Epidermal melanocyte (primary cell): ENCODE data around the gene MMRN2.
"Not testable (repeated sequence)": the region's sequence is repeated elsewhere in the genome, so short reads cannot be mapped to it uniquely, and the experiment has no call there.

Source experiments
- DNase-seq: peaks from one replicate; pipeline ENCODE4 v3.0.0; 2011; ENCODE audit warnings: low spot score; ENCODE audit not compliant: insufficient read length

MMRN2 gene

DNA sequence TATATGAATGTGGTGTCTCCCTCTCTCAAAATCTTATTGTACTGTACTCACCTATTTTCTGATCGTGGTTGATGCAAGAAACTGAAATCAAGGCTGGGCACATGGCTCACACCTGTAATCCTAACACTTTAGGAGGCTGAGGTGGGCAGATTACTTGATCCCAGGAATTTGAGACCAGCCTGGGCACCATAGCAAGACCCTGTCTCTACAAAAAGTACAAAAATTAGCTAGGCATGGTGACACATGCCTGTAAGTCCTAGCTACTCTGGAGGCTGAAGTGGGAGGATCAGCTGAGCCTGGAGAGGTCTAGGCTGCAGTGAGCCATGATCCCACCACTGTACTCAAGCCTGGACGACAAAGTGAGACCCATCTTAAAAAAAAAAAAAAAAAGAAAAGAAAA, 16.0 kb downstream of the MMRN2 start:
- DNase-seq: no peak

DNA sequence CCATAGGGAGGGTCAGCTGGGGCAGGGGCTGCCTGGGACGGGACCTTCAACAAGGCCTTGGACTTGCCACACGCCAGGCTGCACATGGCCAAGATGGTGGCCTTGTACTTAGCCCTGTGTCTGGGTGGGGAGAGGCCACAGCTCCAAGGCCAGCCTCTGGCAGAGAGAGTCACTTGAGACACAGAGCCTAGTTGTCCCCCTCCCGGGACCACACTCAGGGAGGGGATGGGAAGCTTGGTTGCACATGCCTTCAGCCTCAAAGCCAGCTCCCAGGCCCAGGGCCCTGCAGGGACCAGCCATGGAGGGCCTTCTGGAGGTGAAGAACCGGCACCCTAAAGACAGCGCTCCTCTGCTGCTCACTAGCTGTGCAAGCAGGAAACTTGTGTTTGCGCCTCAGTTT, 16.7 kb downstream of the MMRN2 start:
- no peak for DNase-seq

- DNase-seq: not testable (repeated sequence)
Measured at GRCh38 chr10:86940076-86940475, 17.3 kb downstream of the MMRN2 start.

DNA sequence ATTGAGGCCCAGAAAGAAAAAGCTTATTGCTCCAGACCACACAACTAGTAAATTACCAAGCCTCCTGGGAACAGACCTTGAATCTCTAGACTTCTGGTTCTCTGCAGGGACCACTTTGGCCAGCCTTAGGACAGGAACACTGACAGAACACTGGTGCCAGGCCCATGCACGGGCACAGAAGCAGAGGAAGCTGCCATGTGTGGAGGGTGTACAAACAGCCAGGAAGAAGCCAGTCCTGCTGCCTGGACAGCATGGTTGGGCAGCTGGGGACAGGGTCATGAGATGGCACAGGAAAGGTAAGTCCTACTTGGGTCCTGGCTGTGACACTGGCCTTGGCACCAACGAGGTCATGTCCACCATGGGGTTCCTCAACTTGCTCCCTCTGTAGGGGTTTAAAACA, 19.2 kb downstream of the MMRN2 start:
- no peak for DNase-seq

DNA sequence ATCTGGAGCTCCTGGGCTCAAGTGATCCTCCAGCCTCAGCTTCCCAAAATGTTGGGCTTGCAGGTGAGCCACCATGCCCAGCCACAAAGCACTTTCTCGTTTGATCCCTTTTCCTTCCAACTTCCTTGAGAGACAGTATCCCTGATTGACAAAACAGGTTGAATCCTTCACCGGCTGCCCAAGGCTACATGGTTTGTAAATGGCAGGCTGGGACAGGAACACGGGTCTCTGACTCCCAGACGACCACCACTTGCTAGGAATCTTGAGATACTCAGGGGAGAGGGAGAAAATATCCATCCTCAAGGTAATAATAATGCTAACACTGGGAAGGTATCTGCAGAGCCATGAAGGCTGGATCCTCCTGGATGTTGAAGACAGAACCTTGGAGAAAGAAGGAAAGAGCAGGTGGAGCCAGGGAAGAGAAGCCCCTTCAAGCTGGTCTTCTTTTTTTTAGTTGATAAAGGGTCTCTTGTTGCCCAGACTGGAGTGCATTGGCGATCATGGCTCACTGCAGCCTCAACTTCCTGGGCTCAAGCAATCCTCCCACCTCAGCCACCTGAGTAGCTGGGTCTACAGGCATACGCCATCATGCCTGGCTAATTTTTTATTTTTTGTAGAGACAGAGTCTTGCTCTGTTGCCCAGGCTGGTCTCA, 19.8 kb downstream of the MMRN2 start:
- no peak for DNase-seq

DNA sequence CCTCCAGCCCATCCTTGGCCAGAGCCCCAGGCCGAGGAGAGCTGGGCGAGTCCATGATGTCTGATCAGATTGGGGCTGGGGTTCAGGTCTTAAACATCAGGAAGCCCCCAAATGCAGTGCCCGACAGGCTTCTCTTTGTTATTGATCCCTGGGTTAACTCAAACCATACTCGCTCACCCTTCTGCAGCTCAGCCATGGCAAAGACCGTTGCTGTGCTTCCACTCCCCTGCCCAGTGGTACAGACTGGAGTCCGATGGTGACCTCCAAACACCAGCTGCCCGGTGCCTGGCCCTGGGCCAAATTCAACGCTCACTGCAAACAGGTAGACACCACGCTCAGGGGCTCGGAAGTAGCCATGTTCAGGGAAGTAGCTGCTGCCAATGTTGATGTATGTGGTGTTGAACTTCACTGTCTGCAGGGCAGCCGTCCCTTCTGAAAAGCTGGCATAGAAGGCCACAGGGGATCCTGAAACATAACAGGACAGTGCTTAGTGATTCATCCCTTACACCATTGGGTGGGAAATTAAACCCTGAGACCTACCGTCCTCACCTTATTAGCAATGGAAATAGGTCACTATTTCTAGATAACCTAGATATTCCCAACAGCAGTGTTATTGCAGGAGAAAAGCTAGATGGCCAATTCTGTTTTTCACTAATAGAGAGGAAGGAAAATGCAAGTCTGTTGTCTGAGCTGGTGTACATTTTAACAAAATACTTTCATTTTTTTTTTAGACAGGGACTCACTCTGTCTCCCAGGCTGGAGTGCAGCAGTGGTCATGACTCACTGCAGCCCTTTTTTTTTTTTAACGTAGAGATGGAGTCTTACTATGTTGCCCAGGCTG, 20.5 kb downstream of the MMRN2 start:
- DNase-seq: no peak

GRCh38 chr10:86934162-86934711, 23.2 kb downstream of the MMRN2 start:
- not testable (repeated sequence) for DNase-seq

DNA sequence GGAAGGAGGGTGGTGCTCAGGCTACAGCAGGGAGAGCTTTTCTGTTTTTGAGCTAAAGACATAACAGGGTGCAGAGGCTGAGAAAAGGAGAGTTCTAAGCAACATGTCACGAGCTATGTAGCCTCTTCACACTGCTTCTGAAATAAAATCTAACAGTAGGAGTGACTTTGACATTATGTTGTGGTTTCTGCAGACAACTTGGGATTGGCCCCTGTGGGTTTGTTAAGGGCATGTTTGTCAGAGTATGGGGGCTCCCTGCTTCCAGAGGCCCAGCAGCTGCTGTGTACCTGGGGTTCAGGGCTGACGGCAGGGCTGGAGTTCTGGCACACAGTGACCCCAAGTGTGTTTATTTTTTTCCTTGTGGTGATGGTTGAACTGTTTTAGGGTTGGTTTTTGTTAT, 24.7 kb downstream of the MMRN2 start:
- no peak for DNase-seq

DNA sequence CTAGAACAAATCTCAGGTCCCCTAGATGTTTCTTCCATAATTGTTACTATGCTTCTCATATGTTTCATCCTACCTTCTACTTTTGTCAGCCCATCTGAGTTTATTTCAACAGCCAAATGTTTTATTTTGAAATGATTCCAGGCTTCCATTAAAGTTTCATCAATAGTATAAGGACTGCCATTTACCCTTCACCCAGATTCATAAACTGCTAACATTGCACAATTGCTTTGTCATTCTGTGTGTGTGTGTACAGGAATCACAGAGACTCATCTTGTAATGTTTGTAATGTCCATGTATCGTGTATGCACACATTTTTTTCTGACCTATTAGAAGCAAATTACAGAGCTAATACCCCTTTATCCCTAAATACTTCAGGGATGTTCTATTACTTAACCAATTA, 25.5 kb downstream of the MMRN2 start:
- no peak for DNase-seq

- DNase-seq: no peak
Measured at GRCh38 chr10:86929468-86930380, 27.7 kb downstream of the MMRN2 start.

GRCh38 chr10:86922553-86922961, 34.9 kb downstream of the MMRN2 start:
- no peak for DNase-seq

DNA sequence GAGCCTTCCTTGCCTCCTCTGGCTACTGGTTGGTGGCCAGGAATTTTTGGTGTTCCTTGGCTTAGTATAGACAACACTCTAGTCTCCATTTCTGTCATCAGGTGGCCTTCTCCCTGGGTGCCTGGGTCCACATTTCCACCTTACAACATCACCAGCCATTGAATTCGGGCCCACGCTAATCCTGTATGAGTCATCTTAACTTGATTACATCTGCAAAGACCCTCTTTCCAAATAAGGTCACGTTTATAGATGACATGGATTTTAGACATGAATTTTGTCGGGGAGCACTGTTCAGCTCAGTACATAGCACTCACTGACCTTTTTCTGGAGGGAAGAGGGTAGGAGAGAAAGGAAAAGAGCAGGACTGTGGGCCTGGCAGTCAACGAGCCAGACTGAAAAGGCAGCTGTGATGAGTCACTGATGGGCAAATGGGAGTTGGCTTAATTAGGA, 39.4 kb downstream of the MMRN2 start:
- no peak for DNase-seq

- DNase-seq: no peak
Measured at GRCh38 chr10:86914734-86915133, 42.7 kb downstream of the MMRN2 start.

- no peak for DNase-seq
Measured at GRCh38 chr10:86905429-86905828, 52.0 kb downstream of the MMRN2 start.

DNA sequence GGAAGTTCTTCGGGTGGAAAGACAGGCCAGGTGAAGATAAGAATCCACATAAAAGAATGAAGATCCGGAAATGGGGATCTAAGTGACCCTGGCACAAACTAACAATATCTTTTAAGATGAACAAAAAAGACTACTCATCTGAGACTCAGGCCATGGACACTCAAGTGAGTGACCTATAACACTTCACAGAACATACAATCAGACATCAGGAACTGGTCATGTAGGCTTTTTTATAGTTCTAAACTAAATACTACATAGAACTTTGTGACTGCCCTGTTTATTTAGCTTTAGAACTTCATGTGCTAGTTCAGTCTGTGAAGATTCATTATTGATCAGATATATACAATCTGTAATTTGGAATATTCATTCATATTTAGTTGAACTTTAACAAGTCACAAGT, 52.8 kb downstream of the MMRN2 start:
- no peak for DNase-seq

GRCh38 chr10:86900955-86901354, 56.5 kb downstream of the MMRN2 start:
- DNase-seq: peak; percentile 33

GRCh38 chr10:86899670-86900276, 57.6 kb downstream of the MMRN2 start:
- DNase-seq: no peak

DNA sequence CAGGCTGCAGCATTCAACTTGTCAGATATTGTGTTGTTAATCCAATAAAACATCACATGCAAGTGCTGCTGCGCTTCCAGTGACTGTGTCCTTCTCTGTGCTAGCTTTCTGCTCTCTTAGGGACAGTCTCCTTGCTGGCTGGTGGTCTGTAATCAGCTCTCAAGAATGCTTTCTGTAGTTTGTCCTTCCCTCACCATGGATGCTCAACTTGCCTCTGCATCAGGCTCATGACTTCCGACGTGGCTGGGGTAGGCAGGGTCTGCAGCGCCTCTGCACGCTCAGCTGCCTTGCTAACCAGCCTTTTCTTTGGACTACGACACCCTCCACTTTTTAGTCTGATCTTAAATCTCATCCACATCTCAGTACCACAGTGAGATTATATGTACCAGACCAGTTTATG, 58.3 kb downstream of the MMRN2 start:
- no peak for DNase-seq

GRCh38 chr10:86898511-86898910, 58.9 kb downstream of the MMRN2 start:
- DNase-seq: no peak

DNA sequence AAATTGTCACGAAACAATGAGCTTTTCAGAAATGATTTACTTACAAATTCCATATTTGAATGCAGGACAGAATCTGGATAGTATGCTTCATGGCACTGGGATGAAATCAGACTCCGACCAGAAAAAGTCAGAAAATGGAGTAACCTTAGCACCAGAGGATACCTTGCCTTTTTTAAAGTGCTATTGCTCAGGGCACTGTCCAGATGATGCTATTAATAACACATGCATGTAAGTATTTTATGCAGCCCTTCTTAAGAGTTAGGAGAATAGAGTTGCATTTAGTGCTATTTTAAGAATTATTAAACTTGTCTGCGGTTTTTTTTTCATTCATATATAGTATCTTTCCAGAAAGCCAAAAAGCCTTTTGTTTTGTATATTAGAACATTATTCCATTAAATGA, 67.4 kb downstream of the MMRN2 start:
- DNase-seq: no peak
